A549 (cell line): ENCODE measurements around the gene ZNF469. TPM values are rescaled to one million over a fixed set of nuclear protein-coding genes. Genes with fewer than 3 reads are reported as not detected.

ENCODE experiments used
- ATAC-seq, 2 experiments: fragments of 200-7000 bp in 1 of 2; fragments of >200 bp in 1 of 2; cut with Nextera tagmentation in 1 of 2; cut with Tn5 transposase in 1 of 2; 3 replicates each; pipeline versions ENCODE4 v1.8.0 to v1.9.1; 2018 to 2020; ENCODE audit warnings: mild to moderate bottlenecking in 1 of 2, moderate library complexity in 1 of 2
- CTCF ChIA-PET: fragments of 300-600 bp; sonication (Branson Sonifier 250); formaldehyde crosslinking; extraction: SDS; loops from one replicate; lab custom pipeline; 2021; ENCODE audit warnings: antibody characterized with exemption, inconsistent platforms; lab: Yijun Ruan, JAX
- POLR2A ChIA-PET: fragments of 350-600 bp; formaldehyde crosslinking; extraction: SDS; loops from one replicate; lab custom pipeline; 2021; ENCODE audit warnings: antibody characterized with exemption, inconsistent platforms; lab: Yijun Ruan, JAX
- DNase-seq, 2 experiments: peaks; one replicate each; pipeline versions ENCODE4 v3.0.0 to v3.0.0-alpha.2; 2011 to 2016; ENCODE audit warnings: low read depth in 1 of 2, low spot score in 1 of 2
- FAIRE-seq: peaks from 2 replicates; lab custom pipeline; 2011; peaks lifted over from hg19 to GRCh38; lab: Jason Lieb, UNC
- H3K27ac ChIP-seq, 2 experiments: fragments of >200 bp; sonication (Bioruptor Twin); formaldehyde crosslinking; 3 replicates each; pipeline ENCODE4 v1.5.1; 2016 to 2017
- H3K4me1 ChIP-seq: fragments of >200 bp; sonication (Bioruptor Twin); formaldehyde crosslinking; 3 replicates; pipeline ENCODE4 v1.6.1; 2016
- H3K4me2 ChIP-seq: fragments of >200 bp; sonication (Bioruptor Twin); formaldehyde crosslinking; 3 replicates; pipeline ENCODE4 v1.6.1; 2016
- H3K4me3 ChIP-seq: fragments of >200 bp; sonication (Bioruptor Twin); formaldehyde crosslinking; 3 replicates; pipeline ENCODE4 v1.5.1; 2016
- H3K9me3 ChIP-seq: fragments of >200 bp; sonication (Bioruptor Twin); formaldehyde crosslinking; 3 replicates; pipeline ENCODE4 v1.6.1; 2016
- BHLHE40 ChIP-seq: IDR thresholded peaks from 2 replicates; pipeline ENCODE4 v1.6.1; 2012; ENCODE audit warnings: low read depth, low read length, inconsistent platforms
- CBX2 ChIP-seq: fragments of 200-600 bp; sonication (generic); IDR thresholded peaks from 2 replicates; pipeline ENCODE4 v1.6.1; 2016; ENCODE audit warnings: low read depth, mild to moderate bottlenecking, borderline replicate concordance
- CBX8 ChIP-seq: fragments of 200-600 bp; sonication (generic); IDR thresholded peaks from 2 replicates; pipeline ENCODE4 v1.6.1; 2016
- CEBPB ChIP-seq, 2 experiments: fragments of >200 bp in 1 of 2; sonication (Bioruptor Twin) in 1 of 2; formaldehyde crosslinking in 1 of 2; IDR thresholded peaks; 2 replicates each; pipeline ENCODE4 v1.6.1; 2012 to 2016
- EHF ChIP-seq: fragments of 250-450 bp; sonication (Bioruptor Pico); IDR thresholded peaks from 2 replicates; pipeline ENCODE4 v1.5.0; 2020; ENCODE audit warnings: mild to moderate bottlenecking
- EHMT2 ChIP-seq: fragments of 200-600 bp; sonication (generic); IDR thresholded peaks from 2 replicates; pipeline ENCODE4 v1.6.1; 2016; ENCODE audit warnings: antibody characterized with exemption, low read depth, mild to moderate bottlenecking, moderate library complexity
- EP300 ChIP-seq, 2 experiments: fragments of >200 bp; sonication (Bioruptor Twin); formaldehyde crosslinking; IDR thresholded peaks; 2 replicates in 1 of 2; 3 replicates in 1 of 2; pipeline ENCODE4 v1.6.1; 2016 to 2017
- FOSB ChIP-seq: fragments of 250-450 bp; sonication (Bioruptor Pico); IDR thresholded peaks from 2 replicates; pipeline ENCODE4 v1.5.0; 2020; ENCODE audit warnings: mild to moderate bottlenecking, moderate library complexity
- FOXS1 ChIP-seq: fragments of 250-450 bp; sonication (Bioruptor Pico); IDR thresholded peaks from 2 replicates; pipeline ENCODE4 v1.5.0; 2020; ENCODE audit warnings: mild to moderate bottlenecking, moderate library complexity
- HDAC2 ChIP-seq: fragments of 200-600 bp; sonication (generic); IDR thresholded peaks from 2 replicates; pipeline ENCODE4 v1.6.1; 2016
- HOXB13 ChIP-seq: fragments of 250-450 bp; sonication (Bioruptor Pico); IDR thresholded peaks from 2 replicates; pipeline ENCODE4 v1.5.0; 2020; ENCODE audit warnings: low read depth, mild to moderate bottlenecking, moderate library complexity
- JUN ChIP-seq, 2 experiments: fragments of >200 bp; sonication (Bioruptor Twin); formaldehyde crosslinking; IDR thresholded peaks; 2 replicates in 1 of 2; 3 replicates in 1 of 2; pipeline ENCODE4 v1.6.1; 2016 to 2017
- JUNB ChIP-seq: fragments of >200 bp; sonication (Bioruptor Twin); formaldehyde crosslinking; IDR thresholded peaks from 2 replicates; pipeline ENCODE4 v1.6.1; 2016
- KDM1A ChIP-seq: fragments of 200-600 bp; sonication (generic); IDR thresholded peaks from 2 replicates; pipeline ENCODE4 v1.6.1; 2016; ENCODE audit warnings: low read depth, mild to moderate bottlenecking
- MAFK ChIP-seq: fragments of 450-650 bp; IDR thresholded peaks from 2 replicates; pipeline ENCODE4 v1.6.1; 2014; ENCODE audit not compliant: partially characterized antibody
- NFE2L2 ChIP-seq: fragments of 150-350 bp; conservative IDR thresholded peaks from 2 replicates; pipeline ENCODE4 v1.6.1; 2014; ENCODE audit warnings: low read length
- NR3C1 ChIP-seq: fragments of >200 bp; sonication (Bioruptor Twin); formaldehyde crosslinking; IDR thresholded peaks from 3 replicates; pipeline ENCODE4 v1.6.1; 2017
- POLR2A ChIP-seq: IDR thresholded peaks from 2 replicates; pipeline ENCODE4 v1.6.1; 2012; ENCODE audit warnings: mild to moderate bottlenecking, low read length
- RCOR1 ChIP-seq: fragments of 150-350 bp; IDR thresholded peaks from 2 replicates; pipeline ENCODE4 v1.6.1; 2014; ENCODE audit warnings: antibody characterized with exemption, low read length, low read depth
- RFX5 ChIP-seq: fragments of 450-650 bp; IDR thresholded peaks from 2 replicates; pipeline ENCODE4 v1.7.1; 2014; ENCODE audit warnings: antibody characterized with exemption, mild to moderate bottlenecking, moderate library complexity
- SREBF2 ChIP-seq: fragments of 450-650 bp; IDR thresholded peaks from 2 replicates; pipeline ENCODE4 v1.6.1; 2014; ENCODE audit warnings: mild to moderate bottlenecking, moderate library complexity
- TFCP2L1 ChIP-seq: fragments of 250-450 bp; sonication (Bioruptor Pico); IDR thresholded peaks from 2 replicates; pipeline ENCODE4 v1.5.0; 2021; ENCODE audit warnings: mild to moderate bottlenecking
- TP53 ChIP-seq: fragments of 250-450 bp; sonication (Bioruptor Pico); IDR thresholded peaks from 2 replicates; pipeline ENCODE4 v1.5.0; 2021; ENCODE audit warnings: mild to moderate bottlenecking, moderate library complexity
- ZFP36 ChIP-seq: fragments of 450-650 bp; IDR thresholded peaks from 2 replicates; pipeline ENCODE4 v1.6.1; 2014; ENCODE audit warnings: borderline replicate concordance; ENCODE audit not compliant: partially characterized antibody
- ZNF302 ChIP-seq: fragments of 250-450 bp; sonication (Bioruptor Pico); IDR thresholded peaks from 2 replicates; pipeline ENCODE4 v1.9.0; 2021; ENCODE audit warnings: inconsistent platforms, mild to moderate bottlenecking, moderate library complexity
- WGBS: methylation state at CpG from one replicate; pipeline ENCODE4 v1.1.6; 2017; ENCODE audit errors: missing lambda C conversion rate; 5-methylcytosine and 5-hydroxymethylcytosine counted together
- polyA plus RNA-seq, 4 experiments: library from polyadenylated mRNA; depleted of rRNA in 3 of 4; stranded (reverse); fragments of >200 nt; fragmentation: RNase III in 1 of 4; extraction: RNeasy Plus Mini Kit Qiagen cat#74134 plus additional on column Dnase treatment in 1 of 4; gene quantifications; 2 replicates in 3 of 4; 3 replicates in 1 of 4; pipeline ENCODE4 v1.2.3, GENCODE V29; 2011 to 2017
- TF ChIP-seq, protein P1 (sequence below): IDR thresholded peaks from 2 replicates; pipeline ENCODE4 v1.6.1; 2012; ENCODE audit warnings: low read depth, borderline replicate concordance
- TF ChIP-seq, protein P2 (sequence below): fragments of 250-450 bp; sonication (Bioruptor Pico); IDR thresholded peaks from 2 replicates; pipeline ENCODE4 v1.5.0; 2021; ENCODE audit warnings: mild to moderate bottlenecking, moderate library complexity, borderline replicate concordance
- TF ChIP-seq, protein P3 (sequence below): IDR thresholded peaks from 2 replicates; pipeline ENCODE4 v1.6.1; 2012
- TF ChIP-seq, protein P4 (sequence below): fragments of >200 bp; sonication (Bioruptor Twin); formaldehyde crosslinking; IDR thresholded peaks from 2 replicates; pipeline ENCODE4 v1.6.1; 2016

Gene ZNF469
- polyA plus RNA-seq, 2 of the 4 experiments (the other 2 are of a cell fraction) = 0.47 to 4.4 TPM

DNA sequence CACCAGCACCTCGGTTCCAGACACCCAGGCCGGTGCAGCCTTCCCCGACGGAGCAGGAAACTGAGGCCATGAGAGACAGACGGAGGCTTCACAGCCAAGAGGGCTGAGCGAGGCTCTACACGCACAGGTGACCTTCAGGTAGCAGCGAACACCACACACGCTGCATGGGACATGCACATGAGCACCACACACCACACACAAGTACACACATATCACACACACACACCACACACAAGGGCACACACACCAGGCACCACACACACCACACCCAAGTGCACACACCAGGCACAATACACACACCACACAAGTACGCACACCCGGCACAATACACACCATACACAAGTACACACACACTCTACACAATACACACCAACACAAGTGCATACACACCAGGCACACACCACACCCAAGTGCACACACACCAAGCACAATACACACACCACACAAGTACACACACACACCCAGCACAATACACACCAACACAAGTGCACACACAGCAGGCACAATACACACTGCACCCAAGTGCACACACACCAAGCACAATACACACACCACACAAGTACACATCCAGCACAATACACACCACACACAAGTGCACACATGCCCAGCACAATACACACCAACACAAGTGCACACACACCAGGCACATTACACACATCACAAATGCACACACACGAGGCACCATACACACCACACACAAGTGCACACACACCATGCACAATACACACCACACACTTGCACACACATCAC, 33.4 kb upstream of the ZNF469 start:
- Histone ChIP-seq H3K4me1 (peaks cover 9% of the 10 kb centered on the region; the same call in 1 of the 3 replicates), H3K4me3 (no peak overlapping the region), H3K27ac (peak overlapping the region in 1 of 2 experiments; percentile 51; a peak in 1 of 6 replicates)
- ATAC-seq = no peak
- TF ChIP-seq CEBPB (IDR thresholded peaks at IDR 0.05) = no peak
- no peak for TF ChIP-seq EHF
- TF ChIP-seq JUNB = no peak
- TF ChIP-seq POLR2A = no peak
- TF ChIP-seq BHLHE40 = no peak
- TF ChIP-seq, protein P1, sequence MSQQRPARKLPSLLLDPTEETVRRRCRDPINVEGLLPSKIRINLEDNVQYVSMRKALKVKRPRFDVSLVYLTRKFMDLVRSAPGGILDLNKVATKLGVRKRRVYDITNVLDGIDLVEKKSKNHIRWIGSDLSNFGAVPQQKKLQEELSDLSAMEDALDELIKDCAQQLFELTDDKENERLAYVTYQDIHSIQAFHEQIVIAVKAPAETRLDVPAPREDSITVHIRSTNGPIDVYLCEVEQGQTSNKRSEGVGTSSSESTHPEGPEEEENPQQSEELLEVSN = no peak
- TF ChIP-seq, protein P2, sequence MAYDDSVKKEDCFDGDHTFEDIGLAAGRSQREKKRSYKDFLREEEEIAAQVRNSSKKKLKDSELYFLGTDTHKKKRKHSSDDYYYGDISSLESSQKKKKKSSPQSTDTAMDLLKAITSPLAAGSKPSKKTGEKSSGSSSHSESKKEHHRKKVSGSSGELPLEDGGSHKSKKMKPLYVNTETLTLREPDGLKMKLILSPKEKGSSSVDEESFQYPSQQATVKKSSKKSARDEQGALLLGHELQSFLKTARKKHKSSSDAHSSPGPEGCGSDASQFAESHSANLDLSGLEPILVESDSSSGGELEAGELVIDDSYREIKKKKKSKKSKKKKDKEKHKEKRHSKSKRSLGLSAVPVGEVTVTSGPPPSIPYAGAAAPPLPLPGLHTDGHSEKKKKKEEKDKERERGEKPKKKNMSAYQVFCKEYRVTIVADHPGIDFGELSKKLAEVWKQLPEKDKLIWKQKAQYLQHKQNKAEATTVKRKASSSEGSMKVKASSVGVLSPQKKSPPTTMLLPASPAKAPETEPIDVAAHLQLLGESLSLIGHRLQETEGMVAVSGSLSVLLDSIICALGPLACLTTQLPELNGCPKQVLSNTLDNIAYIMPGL (CRISPR knock-in tag) = no peak
- no peak for TF ChIP-seq KDM1A
- no peak for TF ChIP-seq MAFK
- no peak for TF ChIP-seq RFX5
- TF ChIP-seq TP53 (CRISPR knock-in tag) = no peak
- TF ChIP-seq ZNF302 (CRISPR knock-in tag) = no peak
- no peak for TF ChIP-seq CBX2
- TF ChIP-seq RCOR1 = no peak
- no peak for TF ChIP-seq FOXS1 (CRISPR knock-in tag)
- no peak for TF ChIP-seq TFCP2L1 (CRISPR knock-in tag)
- TF ChIP-seq NFE2L2 = no peak
- no peak for TF ChIP-seq JUN (IDR thresholded peaks at IDR 0.05)
- TF ChIP-seq, all 56 proteins: peak for 0
- no peak for DNase-seq
- no peak for FAIRE-seq
- H3K4me2 ChIP-seq = no peak overlapping the region
- ChIA-PET POLR2A (no interaction called here), CTCF (no interaction called here)
- no peaks in the 10 kb centered on the region for H3K9me3 ChIP-seq
- 73% methylated on average over 9 of the region's 12 CpGs for WGBS

DNA sequence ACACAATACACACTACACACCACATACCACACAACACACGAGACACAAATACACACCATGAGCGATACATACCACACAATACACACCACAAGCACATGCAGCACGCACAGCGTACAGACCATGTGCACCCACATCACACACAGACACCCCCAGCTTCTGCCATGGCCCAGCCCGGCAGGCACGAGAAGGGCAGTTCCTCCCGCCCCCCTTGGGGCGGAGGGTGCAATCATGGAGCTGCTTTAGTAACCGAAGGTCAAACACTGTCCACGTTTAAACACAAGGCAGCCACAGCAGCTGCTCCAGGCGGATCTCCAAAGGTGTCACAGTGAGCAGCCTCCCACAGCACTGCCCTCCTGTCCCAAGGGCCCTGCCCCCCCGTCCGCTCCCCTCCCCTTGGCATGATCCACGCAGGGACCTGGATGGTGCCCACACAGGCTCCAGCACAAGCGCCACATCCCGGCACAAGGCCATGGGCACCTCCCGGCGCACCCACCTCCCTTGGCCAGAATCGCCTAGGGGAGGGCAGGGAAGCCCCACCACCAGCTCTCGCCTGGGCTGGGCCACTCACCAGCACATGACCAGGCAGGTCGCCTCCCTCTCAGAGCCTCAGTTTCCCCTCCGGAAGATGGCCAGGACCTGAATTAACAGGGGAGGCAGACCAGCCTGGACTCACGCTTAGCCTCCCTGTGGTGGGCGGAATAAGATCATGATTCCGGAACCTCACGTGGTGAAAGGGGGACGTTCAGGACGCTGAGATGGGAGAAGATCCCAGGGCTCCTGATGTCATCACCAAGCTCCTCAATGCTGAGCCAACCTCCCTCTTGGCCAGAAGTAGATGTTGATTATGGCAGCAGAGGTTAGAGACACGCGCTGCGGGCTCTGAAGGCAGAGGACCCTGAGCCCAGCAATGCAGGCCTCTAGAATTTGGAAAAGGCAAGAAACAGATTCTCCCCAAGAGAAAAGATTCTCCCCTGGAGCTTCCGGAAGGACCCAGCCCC, 32.6 kb upstream of the ZNF469 start:
- ATAC-seq = no peak
- 90% methylated on average over 28 of the region's 32 CpGs for WGBS
- H3K27ac ChIP-seq = peak overlapping the region in 1 of 2 experiments; percentile 56; a peak in 3 of 6 replicates
- H3K4me2 ChIP-seq = no peak overlapping the region
- POLR2A ChIA-PET = no interaction called here
- TF ChIP-seq HDAC2 (no peak), EP300 (IDR thresholded peaks at IDR 0.05) (no peak), CBX2 (no peak), ZNF302 (CRISPR knock-in tag) (no peak), EHMT2 (no peak), ZFP36 (no peak), JUN (IDR thresholded peaks at IDR 0.05) (no peak), CBX8 (no peak), FOXS1 (CRISPR knock-in tag) (no peak), RCOR1 (no peak), NR3C1 (no peak), RFX5 (no peak), FOSB (CRISPR knock-in tag) (no peak), SREBF2 (no peak), HOXB13 (CRISPR knock-in tag) (no peak)
- TF ChIP-seq, protein P3, sequence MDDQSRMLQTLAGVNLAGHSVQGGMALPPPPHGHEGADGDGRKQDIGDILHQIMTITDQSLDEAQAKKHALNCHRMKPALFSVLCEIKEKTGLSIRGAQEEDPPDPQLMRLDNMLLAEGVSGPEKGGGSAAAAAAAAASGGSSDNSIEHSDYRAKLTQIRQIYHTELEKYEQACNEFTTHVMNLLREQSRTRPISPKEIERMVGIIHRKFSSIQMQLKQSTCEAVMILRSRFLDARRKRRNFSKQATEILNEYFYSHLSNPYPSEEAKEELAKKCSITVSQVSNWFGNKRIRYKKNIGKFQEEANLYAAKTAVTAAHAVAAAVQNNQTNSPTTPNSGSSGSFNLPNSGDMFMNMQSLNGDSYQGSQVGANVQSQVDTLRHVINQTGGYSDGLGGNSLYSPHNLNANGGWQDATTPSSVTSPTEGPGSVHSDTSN = no peak
- TF ChIP-seq, protein P2 (CRISPR knock-in tag) = no peak
- TF ChIP-seq, protein P1 = no peak
- TF ChIP-seq, protein P4, sequence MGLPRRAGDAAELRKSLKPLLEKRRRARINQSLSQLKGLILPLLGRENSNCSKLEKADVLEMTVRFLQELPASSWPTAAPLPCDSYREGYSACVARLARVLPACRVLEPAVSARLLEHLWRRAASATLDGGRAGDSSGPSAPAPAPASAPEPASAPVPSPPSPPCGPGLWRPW = no peak
- no peak for FAIRE-seq
- H3K4me1 ChIP-seq = peaks cover 9% of the 10 kb centered on the region; the same call in 1 of the 3 replicates
- no peak overlapping the region for H3K4me3 ChIP-seq
- CTCF ChIA-PET = no interaction called here
- DNase-seq = no peak
- H3K9me3 ChIP-seq = no peaks in the 10 kb centered on the region
